SIG-M5 (cell line): ENCODE results near the gene LTA4H.
"Not testable (repeated sequence)": the region's sequence is repeated elsewhere in the genome, so short reads cannot be mapped to it uniquely, and the experiment has no call there.

Source experiments
- DNase-seq: peaks from one replicate; lab custom pipeline; 2025; lab: John Stamatoyannopoulos, UW

LTA4H gene

GRCh38 chr12:95990136-95990535 lies 45.3 kb downstream of the LTA4H start:
- no peak for DNase-seq

GRCh38 chr12:95989504-95990123 lies 45.8 kb downstream of the LTA4H start:
- DNase-seq, result no peak

- DNase-seq, result no peak
Observed at GRCh38 chr12:95988506-95989275, 46.7 kb downstream of the LTA4H start.

- DNase-seq, result no peak
Observed at GRCh38 chr12:95986635-95987570, 48.5 kb downstream of the LTA4H start.

- no peak for DNase-seq
Observed at GRCh38 chr12:95984682-95985081, 50.7 kb downstream of the LTA4H start.

- no peak for DNase-seq
Observed at GRCh38 chr12:95982602-95983001, 52.8 kb downstream of the LTA4H start.

- no peak for DNase-seq
Observed at GRCh38 chr12:95980437-95980836, 55.0 kb downstream of the LTA4H start.

- DNase-seq, result no peak
Observed at GRCh38 chr12:95978774-95979173, 56.6 kb downstream of the LTA4H start.

- DNase-seq, result no peak
Observed at GRCh38 chr12:95978351-95978750, 57.0 kb downstream of the LTA4H start.

- DNase-seq, result no peak
Observed at GRCh38 chr12:95977764-95978305, 57.6 kb downstream of the LTA4H start.

GRCh38 chr12:95976416-95976832 lies 59.0 kb downstream of the LTA4H start:
- DNase-seq, result no peak

- no peak for DNase-seq
Observed at GRCh38 chr12:95975491-95975890, 59.9 kb downstream of the LTA4H start.

- no peak for DNase-seq
Observed at GRCh38 chr12:95974358-95974757, 61.0 kb downstream of the LTA4H start.

- DNase-seq, result no peak
Observed at GRCh38 chr12:95972832-95973456, 62.4 kb downstream of the LTA4H start.

GRCh38 chr12:95970905-95971304 lies 64.5 kb downstream of the LTA4H start:
- no peak for DNase-seq

- not testable (repeated sequence) for DNase-seq
Observed at GRCh38 chr12:95969116-95969515, 66.3 kb downstream of the LTA4H start.

GRCh38 chr12:95967301-95967700 lies 68.1 kb downstream of the LTA4H start:
- no peak for DNase-seq

- DNase-seq, result no peak
Observed at GRCh38 chr12:95966287-95966870, 69.0 kb downstream of the LTA4H start.

- DNase-seq, result no peak
Observed at GRCh38 chr12:95963096-95963495, 72.3 kb downstream of the LTA4H start.

GRCh38 chr12:95962222-95962621 lies 73.2 kb downstream of the LTA4H start:
- DNase-seq, result no peak

GRCh38 chr12:95960241-95960640 lies 75.1 kb downstream of the LTA4H start:
- no peak for DNase-seq
